HFF-Myc (cell line): ENCODE measurements around the gene STXBP1.

Source experiments
- DNase-seq: peaks from one replicate; pipeline ENCODE4 v3.0.0-alpha.2; 2011; ENCODE audit warnings: low read depth; ENCODE audit errors: extremely low read depth
- H3K4me3 ChIP-seq: replicated peaks from 2 replicates; pipeline ENCODE4 v1.5.1; 2011; ENCODE audit warnings: low read depth, mild to moderate bottlenecking, control low read depth, low read length
- TF ChIP-seq, protein P1 (sequence below): IDR thresholded peaks from 2 replicates; pipeline ENCODE4 v1.5.1; 2012; ENCODE audit warnings: mild to moderate bottlenecking, low read depth, low read length, control low read depth; ENCODE audit errors: missing control alignments

Gene STXBP1

DNA sequence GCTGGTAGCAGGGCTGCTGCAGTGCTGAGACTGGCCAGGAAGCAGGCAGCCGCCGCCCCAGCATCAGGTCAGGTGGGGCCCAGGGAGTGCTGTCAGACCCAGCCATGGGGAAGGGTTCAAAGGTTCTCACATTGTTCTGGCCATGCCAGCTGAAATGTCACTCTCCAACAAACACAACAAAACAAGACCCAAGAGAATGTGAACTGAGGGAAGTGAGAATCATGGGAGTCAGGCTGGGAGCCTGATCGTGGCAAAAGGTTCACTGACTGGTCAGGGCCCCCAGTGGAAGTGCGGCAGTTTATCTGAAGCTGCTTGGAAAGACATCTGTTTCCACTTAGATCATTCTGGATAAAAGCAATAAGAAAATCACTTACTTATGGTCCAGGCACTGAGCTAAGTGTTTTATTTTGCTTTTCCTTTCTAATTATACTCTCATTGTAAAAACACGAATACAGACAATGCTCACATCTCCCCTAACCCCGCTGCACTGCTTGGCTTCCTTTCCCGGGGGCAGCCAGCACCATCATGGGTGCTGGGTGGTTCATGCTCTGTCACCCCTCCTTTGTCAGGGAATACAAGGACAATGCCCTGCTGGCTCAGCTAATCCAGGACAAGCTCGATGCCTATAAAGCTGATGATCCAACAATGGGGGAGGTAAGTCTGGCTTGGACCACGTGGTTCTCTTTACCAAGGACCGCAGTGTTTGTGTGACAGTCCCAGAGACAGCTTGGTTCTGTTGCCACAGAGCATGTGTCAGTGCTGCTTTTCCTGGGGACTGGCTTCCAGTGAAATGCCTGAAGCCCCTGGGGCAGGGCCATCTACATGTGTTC, 52.8 kb downstream of the STXBP1 start:
- peak; percentile 38 for DNase-seq
- TF ChIP-seq, protein P1, sequence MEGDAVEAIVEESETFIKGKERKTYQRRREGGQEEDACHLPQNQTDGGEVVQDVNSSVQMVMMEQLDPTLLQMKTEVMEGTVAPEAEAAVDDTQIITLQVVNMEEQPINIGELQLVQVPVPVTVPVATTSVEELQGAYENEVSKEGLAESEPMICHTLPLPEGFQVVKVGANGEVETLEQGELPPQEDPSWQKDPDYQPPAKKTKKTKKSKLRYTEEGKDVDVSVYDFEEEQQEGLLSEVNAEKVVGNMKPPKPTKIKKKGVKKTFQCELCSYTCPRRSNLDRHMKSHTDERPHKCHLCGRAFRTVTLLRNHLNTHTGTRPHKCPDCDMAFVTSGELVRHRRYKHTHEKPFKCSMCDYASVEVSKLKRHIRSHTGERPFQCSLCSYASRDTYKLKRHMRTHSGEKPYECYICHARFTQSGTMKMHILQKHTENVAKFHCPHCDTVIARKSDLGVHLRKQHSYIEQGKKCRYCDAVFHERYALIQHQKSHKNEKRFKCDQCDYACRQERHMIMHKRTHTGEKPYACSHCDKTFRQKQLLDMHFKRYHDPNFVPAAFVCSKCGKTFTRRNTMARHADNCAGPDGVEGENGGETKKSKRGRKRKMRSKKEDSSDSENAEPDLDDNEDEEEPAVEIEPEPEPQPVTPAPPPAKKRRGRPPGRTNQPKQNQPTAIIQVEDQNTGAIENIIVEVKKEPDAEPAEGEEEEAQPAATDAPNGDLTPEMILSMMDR: no peak
- no peak overlapping the region for H3K4me3 ChIP-seq

DNA sequence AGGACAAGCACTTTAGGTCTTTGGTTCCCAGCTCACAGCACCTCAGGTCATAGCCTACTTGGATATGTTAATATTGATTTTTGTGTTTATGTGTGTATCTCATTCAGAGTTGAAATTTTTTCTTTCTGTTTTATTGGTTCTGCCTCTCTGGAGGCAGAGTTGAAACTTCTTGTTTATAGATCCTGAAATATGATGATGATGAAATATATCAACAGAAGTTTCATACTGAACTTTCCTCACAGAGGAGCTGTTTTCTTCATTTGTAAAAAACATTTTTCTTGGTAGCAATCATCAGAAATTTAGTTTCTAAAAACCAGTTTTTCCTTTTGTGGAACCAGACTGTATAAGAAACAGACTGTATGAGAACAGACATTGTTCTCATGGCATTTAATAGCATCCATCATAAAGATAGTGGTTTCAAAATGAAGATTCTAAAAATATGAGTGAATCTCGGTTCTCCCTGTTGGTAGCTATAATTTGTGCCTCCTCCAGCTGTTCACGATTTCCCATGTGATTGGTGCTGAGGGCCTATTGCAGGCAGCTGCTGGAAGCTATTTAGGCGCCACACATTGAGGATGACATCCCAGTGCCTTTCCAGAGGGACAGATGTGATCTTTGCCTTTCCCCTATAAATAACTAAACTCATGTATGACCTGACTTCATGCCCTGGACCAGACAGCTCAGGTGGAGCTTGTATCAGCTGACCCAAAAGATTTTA, 55.2 kb downstream of the STXBP1 start:
- DNase-seq: no peak
- TF ChIP-seq, protein P1: no peak

DNA sequence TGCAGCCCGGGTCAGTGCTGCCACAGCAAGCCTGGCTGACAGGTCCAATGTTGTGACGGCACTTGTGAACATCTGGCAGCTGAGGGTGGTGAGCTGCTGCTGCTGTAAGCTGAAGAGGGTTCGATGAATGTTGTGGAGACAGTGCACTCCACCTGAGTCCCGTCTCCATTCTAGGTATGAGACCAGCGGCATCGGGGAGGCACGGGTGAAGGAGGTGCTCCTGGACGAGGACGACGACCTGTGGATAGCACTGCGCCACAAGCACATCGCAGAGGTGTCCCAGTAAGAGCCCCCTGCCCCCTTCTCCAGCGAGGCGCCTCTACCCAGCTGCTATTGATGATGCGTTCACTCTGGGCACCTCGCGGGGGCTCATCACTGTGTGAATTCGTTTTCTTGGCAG, 55.8 kb downstream of the STXBP1 start:
- DNase-seq: no peak
- H3K4me3 ChIP-seq: no peak overlapping the region
- TF ChIP-seq, protein P1: no peak

More for the DNA sequence above, 55.2 kb downstream of the STXBP1 start:
- H3K4me3 ChIP-seq: no peak overlapping the region

DNA sequence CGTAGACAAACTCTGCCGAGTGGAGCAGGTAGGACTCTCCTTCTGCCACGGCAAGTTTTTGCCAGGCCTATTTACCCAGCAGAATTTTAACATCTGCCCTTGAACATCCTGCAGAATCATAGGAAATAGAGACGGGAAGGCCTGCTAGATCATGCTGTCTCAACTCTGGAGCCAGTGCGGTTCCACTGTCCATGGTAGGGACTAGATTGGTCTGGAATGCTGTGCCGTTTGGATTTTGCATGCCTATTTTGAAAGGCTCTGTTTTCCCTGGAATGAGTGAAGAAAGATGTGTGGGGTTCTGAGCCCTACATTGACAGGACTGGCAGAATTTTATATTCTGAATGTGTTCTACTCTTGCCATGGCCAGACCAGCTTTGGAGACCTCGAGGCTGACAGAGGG, 61.2 kb downstream of the STXBP1 start:
- TF ChIP-seq, protein P1: no peak
- H3K4me3 ChIP-seq: no peak overlapping the region
- DNase-seq: no peak

DNA sequence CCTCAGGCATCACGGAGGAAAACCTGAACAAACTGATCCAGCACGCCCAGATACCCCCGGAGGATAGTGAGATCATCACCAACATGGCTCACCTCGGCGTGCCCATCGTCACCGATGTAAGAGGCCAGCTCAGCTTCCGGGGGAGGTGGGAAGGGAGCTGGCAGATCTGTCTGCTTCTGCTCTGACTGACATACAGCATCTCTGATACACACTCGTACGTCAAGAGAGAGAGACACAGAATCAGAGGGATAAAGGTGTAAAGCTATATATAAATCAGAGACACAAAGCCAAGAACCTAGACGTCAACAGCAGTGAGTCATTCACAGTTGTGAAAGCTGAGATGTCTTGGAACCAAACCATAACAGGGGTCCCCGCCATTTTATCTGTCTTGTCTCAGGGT, 64.6 kb downstream of the STXBP1 start:
- H3K4me3 ChIP-seq: no peak overlapping the region
- TF ChIP-seq, protein P1: no peak
- no peak for DNase-seq

DNA sequence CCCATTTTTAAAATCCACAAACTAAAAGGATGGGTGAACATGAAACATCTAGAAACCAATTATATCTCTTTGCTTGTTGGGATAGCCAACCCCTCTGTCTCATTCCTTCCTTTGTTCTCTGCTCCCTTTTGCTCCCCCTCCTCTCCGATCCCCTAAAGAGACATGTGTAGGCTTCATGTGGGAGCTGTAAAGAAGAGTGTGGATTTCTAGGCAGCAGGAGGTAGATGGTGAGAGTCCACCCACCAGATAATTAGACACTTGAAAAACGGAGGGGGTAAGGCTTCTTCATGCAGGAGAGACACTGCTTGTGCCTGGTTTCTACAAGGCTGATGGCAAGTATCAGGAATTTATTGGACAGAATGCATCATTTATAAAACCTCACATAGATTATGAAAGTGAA, 67.4 kb downstream of the STXBP1 start:
- H3K4me3 ChIP-seq: no peak overlapping the region
- no peak for DNase-seq
- TF ChIP-seq, protein P1: no peak
